Fibroblast of lung (primary cell): Measurements from ENCODE around the gene LMF2.

Experiments
- EZH2 ChIP-seq: IDR thresholded peaks from 2 replicates; pipeline ENCODE4 v1.5.1; 2012; ENCODE audit warnings: low read length, control low read depth, mild to moderate bottlenecking; ENCODE audit errors: missing control alignments
- TF ChIP-seq, protein P1 (sequence below), 2 donors: IDR thresholded peaks in 1 of 2; conservative IDR thresholded peaks in 1 of 2; 1 replicate in 1 of 2; 2 replicates in 1 of 2; pipeline ENCODE4 v1.5.1; 2011 to 2012; ENCODE audit warnings: low read length in 2 of 2, control low read depth in 1 of 2, inconsistent platforms in 1 of 2, low read depth in 1 of 2, mild to moderate bottlenecking in 1 of 2

- TF ChIP-seq, protein P1, sequence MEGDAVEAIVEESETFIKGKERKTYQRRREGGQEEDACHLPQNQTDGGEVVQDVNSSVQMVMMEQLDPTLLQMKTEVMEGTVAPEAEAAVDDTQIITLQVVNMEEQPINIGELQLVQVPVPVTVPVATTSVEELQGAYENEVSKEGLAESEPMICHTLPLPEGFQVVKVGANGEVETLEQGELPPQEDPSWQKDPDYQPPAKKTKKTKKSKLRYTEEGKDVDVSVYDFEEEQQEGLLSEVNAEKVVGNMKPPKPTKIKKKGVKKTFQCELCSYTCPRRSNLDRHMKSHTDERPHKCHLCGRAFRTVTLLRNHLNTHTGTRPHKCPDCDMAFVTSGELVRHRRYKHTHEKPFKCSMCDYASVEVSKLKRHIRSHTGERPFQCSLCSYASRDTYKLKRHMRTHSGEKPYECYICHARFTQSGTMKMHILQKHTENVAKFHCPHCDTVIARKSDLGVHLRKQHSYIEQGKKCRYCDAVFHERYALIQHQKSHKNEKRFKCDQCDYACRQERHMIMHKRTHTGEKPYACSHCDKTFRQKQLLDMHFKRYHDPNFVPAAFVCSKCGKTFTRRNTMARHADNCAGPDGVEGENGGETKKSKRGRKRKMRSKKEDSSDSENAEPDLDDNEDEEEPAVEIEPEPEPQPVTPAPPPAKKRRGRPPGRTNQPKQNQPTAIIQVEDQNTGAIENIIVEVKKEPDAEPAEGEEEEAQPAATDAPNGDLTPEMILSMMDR (conservative IDR thresholded peaks at IDR 0.05 in 1 of 2, IDR thresholded peaks at IDR 0.05 in 1 of 2; ENCODE audit: low read depth in 1 of 2, low read length in 2 of 2): no peak
- TF ChIP-seq EZH2: no peak
Measured at GRCh38 chr22:50532824-50533796, 25.6 kb upstream of the LMF2 start.
